H1 (cell line): ENCODE data around the gene TMEM54. TPM values are rescaled to one million over a fixed set of nuclear protein-coding genes. Genes with fewer than 3 reads are reported as not detected.

ENCODE experiments used
- EP300 ChIP-seq, 2 experiments: IDR thresholded peaks; 1 replicate in 1 of 2; 2 replicates in 1 of 2; pipeline ENCODE4 v1.6.1; 2011 to 2012; ENCODE audit warnings: low read depth in 2 of 2, low read length in 2 of 2, mild to moderate bottlenecking in 2 of 2, borderline replicate concordance in 1 of 2, inconsistent platforms in 1 of 2, moderate library complexity in 1 of 2
- EZH2 ChIP-seq: fragments of 200-600 bp; sonication (generic); IDR thresholded peaks from 2 replicates; pipeline ENCODE4 v1.7.1; 2012; ENCODE audit warnings: low read depth, mild to moderate bottlenecking, moderate library complexity, low read length, inconsistent platforms; ENCODE audit not compliant: severe bottlenecking
- JUN ChIP-seq: IDR thresholded peaks from 2 replicates; pipeline ENCODE4 v1.6.1; 2011; ENCODE audit warnings: low read depth, mild to moderate bottlenecking, improper control_type of control experiment, low read length
- POU5F1 ChIP-seq: IDR thresholded peaks from 2 replicates; pipeline ENCODE4 v1.6.1; 2011; ENCODE audit warnings: low read depth, mild to moderate bottlenecking, low read length, moderate library complexity
- SP2 ChIP-seq: IDR thresholded peaks from 2 replicates; pipeline ENCODE4 v1.6.1; 2012; ENCODE audit warnings: mild to moderate bottlenecking, low read length, inconsistent platforms
- TBP ChIP-seq: IDR thresholded peaks from 2 replicates; pipeline ENCODE4 v1.6.1; 2011; ENCODE audit warnings: low read depth, low read length, improper control_type of control experiment
- polyA plus RNA-seq, 7 experiments: library from polyadenylated mRNA; depleted of rRNA in 3 of 7; stranded (reverse) in 5 of 7; unstranded in 2 of 7; fragments of >200 nt in 5 of 7; fragments of 200-250 nt in 2 of 7; gene quantifications; 1 replicate in 5 of 7; 2 replicates in 1 of 7; 4 replicates in 1 of 7; pipeline versions ENCODE4 v1.2.1 to v1.2.3, GENCODE V29; 2011 to 2013; ENCODE audit warnings: missing spikeins in 2 of 7, mixed read lengths in 2 of 7
- total RNA-seq: library from RNA; stranded (reverse); fragmentation: NEBNext Ultra II Directional; extraction: Animal tissue kit (Norgen Biotek cat#: 25700); gene quantifications from 2 replicates; pipeline ENCODE4 v1.2.1, GENCODE V29; 2021
- TF ChIP-seq, protein P1 (sequence below): fragments of 300-600 bp; sonication (generic); IDR thresholded peaks from 2 replicates; pipeline ENCODE4 v1.7.1; 2012; ENCODE audit warnings: low read length, moderate library complexity, mild to moderate bottlenecking, inconsistent platforms; ENCODE audit not compliant: insufficient replicate concordance
- TF ChIP-seq, protein P2 (sequence below): IDR thresholded peaks from 2 replicates; pipeline ENCODE4 v1.6.1; 2011; ENCODE audit warnings: low read length, improper control_type of control experiment

The TMEM54 gene
- total and polyA plus RNA-seq, 2 of the 8 experiments (the other 6 are each of a cell fraction or from before 2014, with no cell fraction given): 9.5 to 58.7 TPM

DNA sequence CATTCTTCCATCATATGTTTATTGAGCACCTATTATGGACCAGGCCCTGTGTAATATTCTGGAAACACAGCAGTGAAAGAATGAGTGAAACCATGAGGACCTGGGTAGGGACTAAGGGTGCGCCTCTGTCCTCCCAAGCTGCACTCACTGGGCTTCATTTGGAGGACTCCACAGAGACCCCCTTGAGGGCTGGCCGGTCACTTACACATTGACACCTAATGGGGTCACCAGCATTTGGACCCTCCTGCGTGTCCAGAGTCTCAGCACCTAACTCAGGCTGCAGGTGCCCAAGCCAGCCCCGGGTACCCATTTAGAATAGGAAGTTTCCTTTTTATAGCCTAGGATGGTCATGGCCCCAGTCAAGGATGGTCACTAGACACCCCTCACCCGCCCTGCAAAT, 27.7 kb downstream of the TMEM54 start (continued):
- TF ChIP-seq, protein P1, sequence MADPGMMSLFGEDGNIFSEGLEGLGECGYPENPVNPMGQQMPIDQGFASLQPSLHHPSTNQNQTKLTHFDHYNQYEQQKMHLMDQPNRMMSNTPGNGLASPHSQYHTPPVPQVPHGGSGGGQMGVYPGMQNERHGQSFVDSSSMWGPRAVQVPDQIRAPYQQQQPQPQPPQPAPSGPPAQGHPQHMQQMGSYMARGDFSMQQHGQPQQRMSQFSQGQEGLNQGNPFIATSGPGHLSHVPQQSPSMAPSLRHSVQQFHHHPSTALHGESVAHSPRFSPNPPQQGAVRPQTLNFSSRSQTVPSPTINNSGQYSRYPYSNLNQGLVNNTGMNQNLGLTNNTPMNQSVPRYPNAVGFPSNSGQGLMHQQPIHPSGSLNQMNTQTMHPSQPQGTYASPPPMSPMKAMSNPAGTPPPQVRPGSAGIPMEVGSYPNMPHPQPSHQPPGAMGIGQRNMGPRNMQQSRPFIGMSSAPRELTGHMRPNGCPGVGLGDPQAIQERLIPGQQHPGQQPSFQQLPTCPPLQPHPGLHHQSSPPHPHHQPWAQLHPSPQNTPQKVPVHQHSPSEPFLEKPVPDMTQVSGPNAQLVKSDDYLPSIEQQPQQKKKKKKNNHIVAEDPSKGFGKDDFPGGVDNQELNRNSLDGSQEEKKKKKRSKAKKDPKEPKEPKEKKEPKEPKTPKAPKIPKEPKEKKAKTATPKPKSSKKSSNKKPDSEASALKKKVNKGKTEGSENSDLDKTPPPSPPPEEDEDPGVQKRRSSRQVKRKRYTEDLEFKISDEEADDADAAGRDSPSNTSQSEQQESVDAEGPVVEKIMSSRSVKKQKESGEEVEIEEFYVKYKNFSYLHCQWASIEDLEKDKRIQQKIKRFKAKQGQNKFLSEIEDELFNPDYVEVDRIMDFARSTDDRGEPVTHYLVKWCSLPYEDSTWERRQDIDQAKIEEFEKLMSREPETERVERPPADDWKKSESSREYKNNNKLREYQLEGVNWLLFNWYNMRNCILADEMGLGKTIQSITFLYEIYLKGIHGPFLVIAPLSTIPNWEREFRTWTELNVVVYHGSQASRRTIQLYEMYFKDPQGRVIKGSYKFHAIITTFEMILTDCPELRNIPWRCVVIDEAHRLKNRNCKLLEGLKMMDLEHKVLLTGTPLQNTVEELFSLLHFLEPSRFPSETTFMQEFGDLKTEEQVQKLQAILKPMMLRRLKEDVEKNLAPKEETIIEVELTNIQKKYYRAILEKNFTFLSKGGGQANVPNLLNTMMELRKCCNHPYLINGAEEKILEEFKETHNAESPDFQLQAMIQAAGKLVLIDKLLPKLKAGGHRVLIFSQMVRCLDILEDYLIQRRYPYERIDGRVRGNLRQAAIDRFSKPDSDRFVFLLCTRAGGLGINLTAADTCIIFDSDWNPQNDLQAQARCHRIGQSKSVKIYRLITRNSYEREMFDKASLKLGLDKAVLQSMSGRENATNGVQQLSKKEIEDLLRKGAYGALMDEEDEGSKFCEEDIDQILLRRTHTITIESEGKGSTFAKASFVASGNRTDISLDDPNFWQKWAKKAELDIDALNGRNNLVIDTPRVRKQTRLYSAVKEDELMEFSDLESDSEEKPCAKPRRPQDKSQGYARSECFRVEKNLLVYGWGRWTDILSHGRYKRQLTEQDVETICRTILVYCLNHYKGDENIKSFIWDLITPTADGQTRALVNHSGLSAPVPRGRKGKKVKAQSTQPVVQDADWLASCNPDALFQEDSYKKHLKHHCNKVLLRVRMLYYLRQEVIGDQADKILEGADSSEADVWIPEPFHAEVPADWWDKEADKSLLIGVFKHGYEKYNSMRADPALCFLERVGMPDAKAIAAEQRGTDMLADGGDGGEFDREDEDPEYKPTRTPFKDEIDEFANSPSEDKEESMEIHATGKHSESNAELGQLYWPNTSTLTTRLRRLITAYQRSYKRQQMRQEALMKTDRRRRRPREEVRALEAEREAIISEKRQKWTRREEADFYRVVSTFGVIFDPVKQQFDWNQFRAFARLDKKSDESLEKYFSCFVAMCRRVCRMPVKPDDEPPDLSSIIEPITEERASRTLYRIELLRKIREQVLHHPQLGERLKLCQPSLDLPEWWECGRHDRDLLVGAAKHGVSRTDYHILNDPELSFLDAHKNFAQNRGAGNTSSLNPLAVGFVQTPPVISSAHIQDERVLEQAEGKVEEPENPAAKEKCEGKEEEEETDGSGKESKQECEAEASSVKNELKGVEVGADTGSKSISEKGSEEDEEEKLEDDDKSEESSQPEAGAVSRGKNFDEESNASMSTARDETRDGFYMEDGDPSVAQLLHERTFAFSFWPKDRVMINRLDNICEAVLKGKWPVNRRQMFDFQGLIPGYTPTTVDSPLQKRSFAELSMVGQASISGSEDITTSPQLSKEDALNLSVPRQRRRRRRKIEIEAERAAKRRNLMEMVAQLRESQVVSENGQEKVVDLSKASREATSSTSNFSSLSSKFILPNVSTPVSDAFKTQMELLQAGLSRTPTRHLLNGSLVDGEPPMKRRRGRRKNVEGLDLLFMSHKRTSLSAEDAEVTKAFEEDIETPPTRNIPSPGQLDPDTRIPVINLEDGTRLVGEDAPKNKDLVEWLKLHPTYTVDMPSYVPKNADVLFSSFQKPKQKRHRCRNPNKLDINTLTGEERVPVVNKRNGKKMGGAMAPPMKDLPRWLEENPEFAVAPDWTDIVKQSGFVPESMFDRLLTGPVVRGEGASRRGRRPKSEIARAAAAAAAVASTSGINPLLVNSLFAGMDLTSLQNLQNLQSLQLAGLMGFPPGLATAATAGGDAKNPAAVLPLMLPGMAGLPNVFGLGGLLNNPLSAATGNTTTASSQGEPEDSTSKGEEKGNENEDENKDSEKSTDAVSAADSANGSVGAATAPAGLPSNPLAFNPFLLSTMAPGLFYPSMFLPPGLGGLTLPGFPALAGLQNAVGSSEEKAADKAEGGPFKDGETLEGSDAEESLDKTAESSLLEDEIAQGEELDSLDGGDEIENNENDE: no peak
- TF ChIP-seq EZH2 (no peak), TBP (no peak), SP2 (no peak), JUN (no peak), POU5F1 (no peak), EP300 (IDR thresholded peaks at IDR 0.05; ENCODE audit: borderline replicate concordance in 1 of 2, low read depth in 2 of 2, low read length in 2 of 2) (no peak)
- TF ChIP-seq, protein P2, sequence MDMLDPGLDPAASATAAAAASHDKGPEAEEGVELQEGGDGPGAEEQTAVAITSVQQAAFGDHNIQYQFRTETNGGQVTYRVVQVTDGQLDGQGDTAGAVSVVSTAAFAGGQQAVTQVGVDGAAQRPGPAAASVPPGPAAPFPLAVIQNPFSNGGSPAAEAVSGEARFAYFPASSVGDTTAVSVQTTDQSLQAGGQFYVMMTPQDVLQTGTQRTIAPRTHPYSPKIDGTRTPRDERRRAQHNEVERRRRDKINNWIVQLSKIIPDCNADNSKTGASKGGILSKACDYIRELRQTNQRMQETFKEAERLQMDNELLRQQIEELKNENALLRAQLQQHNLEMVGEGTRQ: no peak
